ENCODE measurements around the gene SSH3.

DNA sequence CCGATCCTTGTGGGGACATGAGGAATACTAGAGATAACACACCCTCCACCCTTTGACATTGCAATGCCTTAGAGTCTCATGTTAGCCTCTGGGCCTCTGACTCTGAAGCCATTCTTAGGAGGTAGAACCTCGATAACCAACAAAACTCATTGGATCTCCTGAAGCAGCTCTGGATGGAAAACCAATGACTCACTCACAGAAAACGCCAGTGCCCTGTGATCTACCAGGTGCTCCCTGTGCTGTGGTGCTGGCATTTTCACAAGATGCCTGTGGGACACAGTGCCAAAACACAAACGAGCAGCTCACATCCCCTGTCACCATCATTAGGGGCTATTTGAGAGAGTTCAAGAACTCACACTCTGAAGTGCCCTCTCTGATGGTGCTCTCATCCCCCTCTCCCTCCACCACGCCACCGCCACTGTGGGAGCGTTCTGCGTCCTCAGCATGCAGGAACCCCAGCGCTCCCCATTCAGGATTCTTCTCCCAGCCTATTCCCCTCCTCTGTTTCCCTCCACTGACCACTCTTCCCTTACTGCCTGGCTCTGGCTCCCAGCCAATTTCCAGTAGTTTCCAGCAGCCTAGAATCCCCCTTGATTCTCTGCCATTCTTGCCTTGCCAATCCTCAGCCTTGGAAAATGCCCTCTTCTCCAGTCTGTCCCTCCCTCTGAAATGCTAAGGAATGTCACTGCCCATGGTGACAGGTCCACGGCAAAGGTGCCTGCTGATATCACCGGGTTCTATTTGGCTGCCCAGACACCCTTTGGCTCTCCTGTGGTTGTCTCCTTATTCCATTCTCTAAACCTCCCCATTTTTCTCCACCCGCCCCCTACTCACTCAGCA is 54.7 kb downstream of the SSH3 start:
- TF ChIP-seq, protein P1, sequence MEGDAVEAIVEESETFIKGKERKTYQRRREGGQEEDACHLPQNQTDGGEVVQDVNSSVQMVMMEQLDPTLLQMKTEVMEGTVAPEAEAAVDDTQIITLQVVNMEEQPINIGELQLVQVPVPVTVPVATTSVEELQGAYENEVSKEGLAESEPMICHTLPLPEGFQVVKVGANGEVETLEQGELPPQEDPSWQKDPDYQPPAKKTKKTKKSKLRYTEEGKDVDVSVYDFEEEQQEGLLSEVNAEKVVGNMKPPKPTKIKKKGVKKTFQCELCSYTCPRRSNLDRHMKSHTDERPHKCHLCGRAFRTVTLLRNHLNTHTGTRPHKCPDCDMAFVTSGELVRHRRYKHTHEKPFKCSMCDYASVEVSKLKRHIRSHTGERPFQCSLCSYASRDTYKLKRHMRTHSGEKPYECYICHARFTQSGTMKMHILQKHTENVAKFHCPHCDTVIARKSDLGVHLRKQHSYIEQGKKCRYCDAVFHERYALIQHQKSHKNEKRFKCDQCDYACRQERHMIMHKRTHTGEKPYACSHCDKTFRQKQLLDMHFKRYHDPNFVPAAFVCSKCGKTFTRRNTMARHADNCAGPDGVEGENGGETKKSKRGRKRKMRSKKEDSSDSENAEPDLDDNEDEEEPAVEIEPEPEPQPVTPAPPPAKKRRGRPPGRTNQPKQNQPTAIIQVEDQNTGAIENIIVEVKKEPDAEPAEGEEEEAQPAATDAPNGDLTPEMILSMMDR (IDR thresholded peaks at IDR 0.05; ENCODE audit: low read depth, low read length) = no peak
- TF ChIP-seq POLR2A (IDR thresholded peaks at IDR 0.05; ENCODE audit: extremely low read depth, insufficient read length) (no peak), MYC (IDR thresholded peaks at IDR 0.05; ENCODE audit: low read depth, low read length) (no peak)
- TF ChIP-seq, protein P2, sequence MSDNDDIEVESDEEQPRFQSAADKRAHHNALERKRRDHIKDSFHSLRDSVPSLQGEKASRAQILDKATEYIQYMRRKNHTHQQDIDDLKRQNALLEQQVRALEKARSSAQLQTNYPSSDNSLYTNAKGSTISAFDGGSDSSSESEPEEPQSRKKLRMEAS (IDR thresholded peaks at IDR 0.05; ENCODE audit: low read depth, low read length) = no peak

Data from NB4 (cell line).